Neural cell (in vitro differentiated cells): Measurements from ENCODE around the gene TLE2. TPM values are rescaled to one million over a fixed set of nuclear protein-coding genes. Genes with fewer than 3 reads are reported as not detected.

Source experiments
- H2AFZ ChIP-seq: fragments of 200-600, 300-800 bp; sonication (generic), shearing (Covaris generic); 2 replicates; pipeline ENCODE4 v1.6.0; 2014; ENCODE audit warnings: low read depth, mild to moderate bottlenecking, antibody characterized with exemption, low read length, moderate library complexity
- H3F3A ChIP-seq: fragments of 200-600 bp; shearing (Covaris generic); 2 replicates; pipeline ENCODE4 v1.6.1; 2016; ENCODE audit warnings: mild to moderate bottlenecking, moderate library complexity, mixed read lengths, antibody characterized with exemption, low read length; ENCODE audit not compliant: insufficient read depth, poor library complexity, severe bottlenecking
- H3K27ac ChIP-seq: fragments of 200-600, 300-800 bp; sonication (generic), shearing (Covaris generic); 2 replicates; pipeline ENCODE4 v1.5.1; 2014; ENCODE audit warnings: mild to moderate bottlenecking, low read length, moderate library complexity
- H3K27me3 ChIP-seq: fragments of 300-800, 200-600 bp; sonication (generic), shearing (Covaris generic); 2 replicates; pipeline ENCODE4 v1.6.0; 2014; ENCODE audit warnings: mild to moderate bottlenecking, low read depth, low read length, moderate library complexity; ENCODE audit not compliant: insufficient read depth
- H3K36me3 ChIP-seq: fragments of 300-800, 200-600 bp; sonication (generic), shearing (Covaris generic); 2 replicates; pipeline ENCODE4 v1.5.1; 2014; ENCODE audit warnings: mild to moderate bottlenecking, antibody characterized with exemption, low read length, moderate library complexity; ENCODE audit not compliant: insufficient read depth
- H3K4me2 ChIP-seq: fragments of 300-800, 200-600 bp; sonication (generic), shearing (Covaris generic); 2 replicates; pipeline ENCODE4 v1.6.0; 2014; ENCODE audit warnings: mild to moderate bottlenecking, low read length
- H3K4me3 ChIP-seq: fragments of 300-800, 200-600 bp; sonication (generic), shearing (Covaris generic); 2 replicates; pipeline ENCODE4 v1.5.1; 2014; ENCODE audit warnings: mild to moderate bottlenecking, low read length, moderate library complexity
- H3K79me2 ChIP-seq: fragments of 200-600 bp; shearing (Covaris generic); replicated peaks from 2 replicates; pipeline ENCODE4 v1.6.0; 2014; ENCODE audit warnings: mild to moderate bottlenecking, low read length, moderate library complexity; ENCODE audit not compliant: insufficient read depth
- H3K9ac ChIP-seq: fragments of 300-800, 200-600 bp; sonication (generic), shearing (Covaris generic); 2 replicates; pipeline ENCODE4 v1.6.1; 2016; ENCODE audit warnings: mild to moderate bottlenecking, low read length, mixed read lengths
- H3K9me2 ChIP-seq: fragments of 200-600 bp; shearing (Covaris generic); 2 replicates; pipeline ENCODE4 v1.6.1; 2016; ENCODE audit warnings: mild to moderate bottlenecking, low read length, mixed read lengths; ENCODE audit not compliant: insufficient read depth
- H3K9me3 ChIP-seq: fragments of 200-600, 300-800 bp; sonication (generic), shearing (Covaris generic); 2 replicates; pipeline ENCODE4 v1.6.1; 2016; ENCODE audit warnings: mild to moderate bottlenecking, mixed run types, low read length, moderate library complexity, mixed read lengths
- H4K20me1 ChIP-seq: fragments of 200-600 bp; shearing (Covaris generic); 2 replicates; pipeline ENCODE4 v1.6.1; 2016; ENCODE audit warnings: mild to moderate bottlenecking, mixed run types; ENCODE audit not compliant: insufficient read depth
- CTCF ChIP-seq: fragments of 450-650 bp; IDR thresholded peaks from 2 replicates; pipeline ENCODE4 v1.5.1; 2014; ENCODE audit warnings: antibody characterized with exemption, mild to moderate bottlenecking, moderate library complexity; ENCODE audit not compliant: poor library complexity, severe bottlenecking
- EP300 ChIP-seq: fragments of 450-650 bp; conservative IDR thresholded peaks from 2 replicates; pipeline ENCODE4 v1.6.1; 2014; ENCODE audit warnings: antibody characterized with exemption, mild to moderate bottlenecking, moderate library complexity; ENCODE audit not compliant: poor library complexity, severe bottlenecking
- EZH2 ChIP-seq: fragments of 200-600, 300-800 bp; shearing (Covaris generic), sonication (generic); IDR thresholded peaks from 2 replicates; pipeline ENCODE4 v1.6.1; 2014; ENCODE audit warnings: antibody characterized with exemption, low read length, borderline replicate concordance, mild to moderate bottlenecking; ENCODE audit not compliant: insufficient read depth, poor library complexity, severe bottlenecking
- MXI1 ChIP-seq: fragments of 450-650 bp; conservative IDR thresholded peaks from 2 replicates; pipeline ENCODE4 v1.6.1; 2014; ENCODE audit warnings: antibody characterized with exemption, mild to moderate bottlenecking; ENCODE audit not compliant: poor library complexity, severe bottlenecking
- POLR2AphosphoS5 ChIP-seq: IDR thresholded peaks from 2 replicates; pipeline ENCODE4 v1.6.1; 2012
- RAD21 ChIP-seq: fragments of 450-650 bp; conservative IDR thresholded peaks from 2 replicates; pipeline ENCODE4 v1.6.1; 2014; ENCODE audit warnings: antibody characterized with exemption, mild to moderate bottlenecking, moderate library complexity
- SMC3 ChIP-seq: fragments of 450-650 bp; conservative IDR thresholded peaks from 2 replicates; pipeline ENCODE4 v1.6.1; 2014; ENCODE audit warnings: antibody characterized with exemption, mild to moderate bottlenecking, moderate library complexity; ENCODE audit not compliant: poor library complexity
- TAF1 ChIP-seq: IDR thresholded peaks from 2 replicates; pipeline ENCODE4 v1.6.1; 2012; ENCODE audit warnings: low read depth
- polyA plus RNA-seq: library from polyadenylated mRNA; depleted of rRNA; stranded (reverse); fragments of >200 nt; gene quantifications from 2 replicates; pipeline ENCODE4 v1.2.3, GENCODE V29; 2014
- TF ChIP-seq, protein P1 (sequence below): IDR thresholded peaks from 2 replicates; pipeline ENCODE4 v1.6.1; 2012; ENCODE audit warnings: borderline replicate concordance

Gene TLE2
- polyA plus RNA-seq, 1 donor from 2014 or later: 7.0 TPM

GRCh38 chr19:3073931-3074595, 45.0 kb upstream of the TLE2 start:
- H3F3A ChIP-seq: no peaks in the 10 kb centered on the region
- no peaks in the 10 kb centered on the region for H3K36me3 ChIP-seq
- H2AFZ ChIP-seq: no peak overlapping the region
- no peak overlapping the region for H3K4me3 ChIP-seq
- no peaks in the 10 kb centered on the region for H4K20me1 ChIP-seq
- H3K9me2 ChIP-seq: no peaks in the 10 kb centered on the region
- no peaks in the 10 kb centered on the region for H3K27me3 ChIP-seq
- H3K4me2 ChIP-seq: no peak overlapping the region
- H3K27ac ChIP-seq: no peak overlapping the region
- no peaks in the 10 kb centered on the region for H3K9me3 ChIP-seq
- TF ChIP-seq SMC3: no peak
- no peak for TF ChIP-seq EZH2
- no peak for TF ChIP-seq CTCF
- no peak for TF ChIP-seq TAF1
- TF ChIP-seq POLR2AphosphoS5: no peak
- TF ChIP-seq RAD21: no peak
- no peak for TF ChIP-seq MXI1
- TF ChIP-seq, protein P1, sequence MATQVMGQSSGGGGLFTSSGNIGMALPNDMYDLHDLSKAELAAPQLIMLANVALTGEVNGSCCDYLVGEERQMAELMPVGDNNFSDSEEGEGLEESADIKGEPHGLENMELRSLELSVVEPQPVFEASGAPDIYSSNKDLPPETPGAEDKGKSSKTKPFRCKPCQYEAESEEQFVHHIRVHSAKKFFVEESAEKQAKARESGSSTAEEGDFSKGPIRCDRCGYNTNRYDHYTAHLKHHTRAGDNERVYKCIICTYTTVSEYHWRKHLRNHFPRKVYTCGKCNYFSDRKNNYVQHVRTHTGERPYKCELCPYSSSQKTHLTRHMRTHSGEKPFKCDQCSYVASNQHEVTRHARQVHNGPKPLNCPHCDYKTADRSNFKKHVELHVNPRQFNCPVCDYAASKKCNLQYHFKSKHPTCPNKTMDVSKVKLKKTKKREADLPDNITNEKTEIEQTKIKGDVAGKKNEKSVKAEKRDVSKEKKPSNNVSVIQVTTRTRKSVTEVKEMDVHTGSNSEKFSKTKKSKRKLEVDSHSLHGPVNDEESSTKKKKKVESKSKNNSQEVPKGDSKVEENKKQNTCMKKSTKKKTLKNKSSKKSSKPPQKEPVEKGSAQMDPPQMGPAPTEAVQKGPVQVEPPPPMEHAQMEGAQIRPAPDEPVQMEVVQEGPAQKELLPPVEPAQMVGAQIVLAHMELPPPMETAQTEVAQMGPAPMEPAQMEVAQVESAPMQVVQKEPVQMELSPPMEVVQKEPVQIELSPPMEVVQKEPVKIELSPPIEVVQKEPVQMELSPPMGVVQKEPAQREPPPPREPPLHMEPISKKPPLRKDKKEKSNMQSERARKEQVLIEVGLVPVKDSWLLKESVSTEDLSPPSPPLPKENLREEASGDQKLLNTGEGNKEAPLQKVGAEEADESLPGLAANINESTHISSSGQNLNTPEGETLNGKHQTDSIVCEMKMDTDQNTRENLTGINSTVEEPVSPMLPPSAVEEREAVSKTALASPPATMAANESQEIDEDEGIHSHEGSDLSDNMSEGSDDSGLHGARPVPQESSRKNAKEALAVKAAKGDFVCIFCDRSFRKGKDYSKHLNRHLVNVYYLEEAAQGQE: no peak
- TF ChIP-seq EP300: no peak
- no peak overlapping the region for H3K9ac ChIP-seq
- H3K79me2 ChIP-seq: no peaks in the 10 kb centered on the region

DNA sequence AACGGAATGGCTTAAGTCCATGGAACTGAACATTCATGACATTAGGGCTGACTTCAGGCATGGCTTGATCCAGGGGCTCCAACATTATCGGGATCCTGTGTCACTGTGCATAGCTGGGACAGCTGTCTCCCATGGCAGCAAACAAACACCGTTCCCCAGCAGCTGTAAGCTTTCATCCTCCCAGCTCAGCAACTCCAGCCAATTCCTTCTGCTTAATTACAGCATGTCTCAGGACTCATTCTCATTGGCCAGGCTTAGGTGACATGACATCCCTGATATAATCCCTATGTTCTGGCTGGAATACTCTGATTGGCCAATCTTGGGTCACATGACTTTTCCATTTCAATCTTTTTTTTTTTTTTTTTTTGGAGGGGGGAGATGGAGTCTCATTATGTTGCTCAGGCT, 44.1 kb upstream of the TLE2 start:
- Histone ChIP-seq H3K9me2 (no peaks in the 10 kb centered on the region), H3K9ac (no peak overlapping the region), H3K27ac (no peak overlapping the region), H3K4me3 (no peak overlapping the region), H3K4me2 (no peak overlapping the region), H4K20me1 (no peaks in the 10 kb centered on the region), H3K27me3 (no peaks in the 10 kb centered on the region), H3K9me3 (no peaks in the 10 kb centered on the region), H3K79me2 (no peaks in the 10 kb centered on the region), H2AFZ (no peak overlapping the region), H3F3A (no peaks in the 10 kb centered on the region), H3K36me3 (no peaks in the 10 kb centered on the region)
- TF ChIP-seq EP300 (no peak), POLR2AphosphoS5 (no peak), CTCF (no peak), MXI1 (no peak), TAF1 (no peak), EZH2 (no peak), SMC3 (no peak)
